ENCODE data around the gene KHDC4.
A peak's percentile ranks its signal among the peaks of the same experiment; 100 is the strongest.

Gene KHDC4

GRCh38 chr1:155983191-155984024 is 49.2 kb upstream of the KHDC4 start (continued):
- peak; percentile 94 for TF ChIP-seq ZBTB10 (tag by site-specific recombination; IDR thresholded peaks at IDR 0.05)
- no peak for TF ChIP-seq ZNF501 (tag by site-specific recombination; IDR thresholded peaks at IDR 0.05)
- TF ChIP-seq OSR2 (tag by site-specific recombination; IDR thresholded peaks at IDR 0.05) = peak; percentile 38; the same call in 1 of the 2 replicates
- 0 out of 2 replicates have a peak, but pooled peaks have one; percentile 34 for TF ChIP-seq KLF16 (tag by site-specific recombination; IDR thresholded peaks at IDR 0.05)
- no peak for TF ChIP-seq ZNF654 (tag by site-specific recombination; IDR thresholded peaks at IDR 0.05; ENCODE audit: low read depth)
- TF ChIP-seq BCL11B (tag by site-specific recombination; IDR thresholded peaks at IDR 0.05; ENCODE audit: low read depth) = no peak
- 0 out of 2 replicates have a peak, but pooled peaks have one; percentile 24 for TF ChIP-seq ZNF843 (tag by site-specific recombination; IDR thresholded peaks at IDR 0.05)
- TF ChIP-seq ZNF660 (tag by site-specific recombination; IDR thresholded peaks at IDR 0.05) = peak; percentile 99
- TF ChIP-seq ZNF747 (tag by site-specific recombination; IDR thresholded peaks at IDR 0.05) = no peak
- TF ChIP-seq SCRT2 (tag by site-specific recombination; IDR thresholded peaks at IDR 0.05) = no peak
- peak; percentile 70 for TF ChIP-seq ZBTB8A (tag by site-specific recombination; IDR thresholded peaks at IDR 0.05)
- no peak for TF ChIP-seq ZNF585B (tag by site-specific recombination; IDR thresholded peaks at IDR 0.05)
- TF ChIP-seq ZNF596 (tag by site-specific recombination; IDR thresholded peaks at IDR 0.05) = no peak
- TF ChIP-seq ZNF629 (tag by site-specific recombination; IDR thresholded peaks at IDR 0.05) = 0 out of 2 replicates have a peak, but pooled peaks have one; percentile 16
- TF ChIP-seq ZNF398 (tag by site-specific recombination; IDR thresholded peaks at IDR 0.05) = peak; percentile 89
- 0 out of 2 replicates have a peak, but pooled peaks have one; percentile 52 for TF ChIP-seq ZFP69B (tag by site-specific recombination; IDR thresholded peaks at IDR 0.05)
- no peak for TF ChIP-seq ZNF354C (tag by site-specific recombination; IDR thresholded peaks at IDR 0.05; ENCODE audit: borderline replicate concordance, low read depth)
- no peak for TF ChIP-seq ZNF292 (tag by site-specific recombination; IDR thresholded peaks at IDR 0.05; ENCODE audit: borderline replicate concordance, low read depth)
- TF ChIP-seq ZNF600 (tag by site-specific recombination; IDR thresholded peaks at IDR 0.05) = 0 out of 2 replicates have a peak, but pooled peaks have one; percentile 34
- TF ChIP-seq KLF17 (tag by site-specific recombination; IDR thresholded peaks at IDR 0.05) = no peak
- no peak for TF ChIP-seq ZNF571 (tag by site-specific recombination; IDR thresholded peaks at IDR 0.05)
- no peak for TF ChIP-seq ZNF529 (tag by site-specific recombination; IDR thresholded peaks at IDR 0.05; ENCODE audit: insufficient replicate concordance)
- peak; percentile 93 for TF ChIP-seq ZNF366 (tag by site-specific recombination; conservative IDR thresholded peaks at IDR 0.05)
- no peak for TF ChIP-seq ZNF639 (tag by site-specific recombination; IDR thresholded peaks at IDR 0.05)
- TF ChIP-seq ZNF549 (tag by site-specific recombination; IDR thresholded peaks at IDR 0.05) = no peak
- no peak for TF ChIP-seq ZNF169 (tag by site-specific recombination; IDR thresholded peaks at IDR 0.05)
- no peak for TF ChIP-seq GLI4 (tag by site-specific recombination; IDR thresholded peaks at IDR 0.05)
- no peak for TF ChIP-seq HOXD13 (CRISPR knock-in tag; IDR thresholded peaks at IDR 0.05; ENCODE audit: borderline replicate concordance)
- no peak for TF ChIP-seq ZNF157 (tag by site-specific recombination; IDR thresholded peaks at IDR 0.05)
- TF ChIP-seq ZNF664 (tag by site-specific recombination; IDR thresholded peaks at IDR 0.05) = no peak
- peak; percentile 80 for TF ChIP-seq KLF1 (tag by site-specific recombination; IDR thresholded peaks at IDR 0.05)

All from HEK293 (cell line).